ENCODE results near the gene ZNF841. TPM values are rescaled to one million over a fixed set of nuclear protein-coding genes. Genes with fewer than 3 reads are reported as not detected.
"Not testable (repeated sequence)": the region's sequence is repeated elsewhere in the genome, so short reads cannot be mapped to it uniquely, and the experiment has no call there.

The ZNF841 gene
- total RNA-seq, 1 experiment from 2014 or later = 10.8 TPM

DNA sequence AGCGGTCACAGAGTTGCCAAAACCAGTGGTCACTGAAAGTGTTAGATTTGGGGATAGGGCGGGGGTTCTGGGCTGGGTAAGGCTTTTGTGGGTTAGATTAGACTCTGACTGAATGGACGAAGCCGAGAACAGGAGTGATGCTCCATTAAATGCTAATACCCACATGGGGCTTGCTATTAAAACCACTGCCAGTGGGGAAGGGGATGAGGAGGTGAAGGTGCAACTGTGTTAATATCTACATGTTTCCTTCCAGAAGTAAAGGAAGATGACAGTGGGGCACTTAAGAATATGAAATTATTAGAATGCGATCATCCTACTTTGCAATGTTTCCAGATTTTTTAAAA, 66.8 kb downstream of the ZNF841 start:
- H3K36me3 ChIP-seq (ENCODE audit: control insufficient read depth, insufficient read depth, low read length) = peaks cover 3% of the 10 kb centered on the region; the same call in 1 of the 2 replicates
- ATAC-seq (peak; percentile 52), DNase-seq (ENCODE audit: low read depth, low spot score) (no peak)
- H3K9me3 ChIP-seq (ENCODE audit: control insufficient read depth, insufficient read depth, low read depth, low read length) = peaks cover 44% of the 10 kb centered on the region; the same call in 1 of the 2 replicates
- TF ChIP-seq TCF7L2 (IDR thresholded peaks at IDR 0.05; ENCODE audit: low read depth, low read length) (no peak), SIN3A (IDR thresholded peaks at IDR 0.05; ENCODE audit: borderline replicate concordance, insufficient read depth, low read depth, low read length) (no peak), POLR2AphosphoS5 (IDR thresholded peaks at IDR 0.05; ENCODE audit: low read depth, low read length) (no peak)
- TF ChIP-seq, protein P1, sequence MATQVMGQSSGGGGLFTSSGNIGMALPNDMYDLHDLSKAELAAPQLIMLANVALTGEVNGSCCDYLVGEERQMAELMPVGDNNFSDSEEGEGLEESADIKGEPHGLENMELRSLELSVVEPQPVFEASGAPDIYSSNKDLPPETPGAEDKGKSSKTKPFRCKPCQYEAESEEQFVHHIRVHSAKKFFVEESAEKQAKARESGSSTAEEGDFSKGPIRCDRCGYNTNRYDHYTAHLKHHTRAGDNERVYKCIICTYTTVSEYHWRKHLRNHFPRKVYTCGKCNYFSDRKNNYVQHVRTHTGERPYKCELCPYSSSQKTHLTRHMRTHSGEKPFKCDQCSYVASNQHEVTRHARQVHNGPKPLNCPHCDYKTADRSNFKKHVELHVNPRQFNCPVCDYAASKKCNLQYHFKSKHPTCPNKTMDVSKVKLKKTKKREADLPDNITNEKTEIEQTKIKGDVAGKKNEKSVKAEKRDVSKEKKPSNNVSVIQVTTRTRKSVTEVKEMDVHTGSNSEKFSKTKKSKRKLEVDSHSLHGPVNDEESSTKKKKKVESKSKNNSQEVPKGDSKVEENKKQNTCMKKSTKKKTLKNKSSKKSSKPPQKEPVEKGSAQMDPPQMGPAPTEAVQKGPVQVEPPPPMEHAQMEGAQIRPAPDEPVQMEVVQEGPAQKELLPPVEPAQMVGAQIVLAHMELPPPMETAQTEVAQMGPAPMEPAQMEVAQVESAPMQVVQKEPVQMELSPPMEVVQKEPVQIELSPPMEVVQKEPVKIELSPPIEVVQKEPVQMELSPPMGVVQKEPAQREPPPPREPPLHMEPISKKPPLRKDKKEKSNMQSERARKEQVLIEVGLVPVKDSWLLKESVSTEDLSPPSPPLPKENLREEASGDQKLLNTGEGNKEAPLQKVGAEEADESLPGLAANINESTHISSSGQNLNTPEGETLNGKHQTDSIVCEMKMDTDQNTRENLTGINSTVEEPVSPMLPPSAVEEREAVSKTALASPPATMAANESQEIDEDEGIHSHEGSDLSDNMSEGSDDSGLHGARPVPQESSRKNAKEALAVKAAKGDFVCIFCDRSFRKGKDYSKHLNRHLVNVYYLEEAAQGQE (IDR thresholded peaks at IDR 0.05; ENCODE audit: insufficient read depth in 1 of 2, low read depth in 2 of 2, low read length in 1 of 2) = no peak
- TF ChIP-seq, protein P2, sequence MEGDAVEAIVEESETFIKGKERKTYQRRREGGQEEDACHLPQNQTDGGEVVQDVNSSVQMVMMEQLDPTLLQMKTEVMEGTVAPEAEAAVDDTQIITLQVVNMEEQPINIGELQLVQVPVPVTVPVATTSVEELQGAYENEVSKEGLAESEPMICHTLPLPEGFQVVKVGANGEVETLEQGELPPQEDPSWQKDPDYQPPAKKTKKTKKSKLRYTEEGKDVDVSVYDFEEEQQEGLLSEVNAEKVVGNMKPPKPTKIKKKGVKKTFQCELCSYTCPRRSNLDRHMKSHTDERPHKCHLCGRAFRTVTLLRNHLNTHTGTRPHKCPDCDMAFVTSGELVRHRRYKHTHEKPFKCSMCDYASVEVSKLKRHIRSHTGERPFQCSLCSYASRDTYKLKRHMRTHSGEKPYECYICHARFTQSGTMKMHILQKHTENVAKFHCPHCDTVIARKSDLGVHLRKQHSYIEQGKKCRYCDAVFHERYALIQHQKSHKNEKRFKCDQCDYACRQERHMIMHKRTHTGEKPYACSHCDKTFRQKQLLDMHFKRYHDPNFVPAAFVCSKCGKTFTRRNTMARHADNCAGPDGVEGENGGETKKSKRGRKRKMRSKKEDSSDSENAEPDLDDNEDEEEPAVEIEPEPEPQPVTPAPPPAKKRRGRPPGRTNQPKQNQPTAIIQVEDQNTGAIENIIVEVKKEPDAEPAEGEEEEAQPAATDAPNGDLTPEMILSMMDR (IDR thresholded peaks at IDR 0.05) = no peak
- ChIA-PET POLR2A (no interaction called here), CTCF (no interaction called here)
- H3K27me3 ChIP-seq (ENCODE audit: control insufficient read depth, insufficient read depth, low read length) = no peaks in the 10 kb centered on the region
- H3K4me3 ChIP-seq (ENCODE audit: low read depth in 2 of 2, low read length in 2 of 2) = peak overlapping the region; percentile 82 to 93
- TSS peak; percentile 88 for BruUV-seq (replicated peaks)
- H3K27ac ChIP-seq (ENCODE audit: low read length) = peak overlapping the region; percentile 88
- H3K4me1 ChIP-seq (ENCODE audit: control insufficient read depth, insufficient read depth, low read length) = no peaks in the 10 kb centered on the region
- intact Hi-C loops (cut with micrococcal nuclease; ENCODE audit: unreplicated experiment) (no loop called here), in situ Hi-C loops (cut with HindIII; ENCODE audit: low pct_unique_long_range_greater_than_20kb, low sequenced_read_pairs) (no loop called here)

DNA sequence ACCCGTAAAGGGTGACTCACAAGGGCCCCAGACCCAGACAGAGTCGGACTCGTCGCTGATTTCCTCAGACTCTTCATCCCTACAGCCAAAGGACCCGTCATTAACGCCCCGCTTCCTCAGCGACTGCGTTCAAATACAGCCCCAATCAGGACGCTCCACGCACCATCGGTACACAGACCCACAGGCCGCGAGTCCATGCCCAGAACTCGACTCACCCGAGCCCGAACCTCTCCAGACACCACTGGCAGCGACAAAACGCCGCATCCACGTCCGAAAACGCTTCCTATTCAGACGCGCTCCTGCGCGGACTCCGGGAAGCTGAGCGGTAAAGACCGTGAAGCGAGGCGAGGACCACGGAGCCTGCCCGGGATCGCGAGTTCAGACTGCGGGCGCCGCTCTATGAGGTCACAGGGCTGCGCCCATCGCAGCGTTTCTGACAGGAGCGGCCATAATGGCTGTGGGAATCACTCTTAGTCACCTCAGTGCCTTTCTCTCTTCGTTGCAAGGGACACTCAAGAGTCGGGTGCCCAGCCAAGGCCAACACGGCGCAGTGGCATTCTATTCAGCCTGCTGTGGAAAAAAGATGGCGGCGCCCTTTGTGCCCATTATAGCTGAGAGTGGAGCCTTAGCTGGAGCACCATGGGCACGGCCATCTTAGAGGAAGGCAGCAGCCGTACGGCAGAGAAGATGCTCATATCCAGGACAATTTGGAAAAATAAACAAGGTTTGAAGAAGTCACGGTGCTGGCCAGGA, 67.4 kb downstream of the ZNF841 start, which contains the start of gene ZNF614:
Gene ZNF614 (minus strand): TSS at position 353 of the 753 bp plus-strand sequence. CDS start 2,634 bp downstream, outside the sequence.
- ATAC-seq (peak; percentile 98), DNase-seq (ENCODE audit: low read depth, low spot score) (peak; percentile 43)
- ChIA-PET POLR2A (no interaction called here), CTCF (no interaction called here)
- Histone ChIP-seq H3K9me3 (ENCODE audit: control insufficient read depth, insufficient read depth, low read depth, low read length) (peaks cover 40% of the 10 kb centered on the region; the same call in 1 of the 2 replicates), H3K4me1 (ENCODE audit: control insufficient read depth, insufficient read depth, low read length) (no peaks in the 10 kb centered on the region), H3K4me3 (ENCODE audit: low read depth in 2 of 2, low read length in 2 of 2) (peak within 1 kb of the TSS; percentile 82 to 93), H3K27ac (ENCODE audit: low read length) (peak within 1 kb of the TSS; percentile 88), H3K27me3 (ENCODE audit: control insufficient read depth, insufficient read depth, low read length) (no peaks in the 10 kb centered on the region), H3K36me3 (ENCODE audit: control insufficient read depth, insufficient read depth, low read length) (peaks cover 3% of the 10 kb centered on the region; the same call in 1 of the 2 replicates)
- TF ChIP-seq, protein P2 (IDR thresholded peaks at IDR 0.05) = no peak
- TF ChIP-seq TCF7L2 (IDR thresholded peaks at IDR 0.05; ENCODE audit: low read depth, low read length) = peak; percentile 63
- peak; percentile 74; the same call in 1 of the 2 replicates for TF ChIP-seq SIN3A (IDR thresholded peaks at IDR 0.05; ENCODE audit: borderline replicate concordance, insufficient read depth, low read depth, low read length)
- peak; percentile 76; the same call in 1 of the 2 replicates for TF ChIP-seq POLR2AphosphoS5 (IDR thresholded peaks at IDR 0.05; ENCODE audit: low read depth, low read length)
- TF ChIP-seq, protein P1 (IDR thresholded peaks at IDR 0.05; ENCODE audit: insufficient read depth in 1 of 2, low read depth in 2 of 2, low read length in 1 of 2) = no peak
- in situ Hi-C loops (cut with HindIII; ENCODE audit: low pct_unique_long_range_greater_than_20kb, low sequenced_read_pairs) (no loop called here), intact Hi-C loops (cut with micrococcal nuclease; ENCODE audit: unreplicated experiment) (no loop called here)
- no TSS peak for BruUV-seq (replicated peaks)

DNA sequence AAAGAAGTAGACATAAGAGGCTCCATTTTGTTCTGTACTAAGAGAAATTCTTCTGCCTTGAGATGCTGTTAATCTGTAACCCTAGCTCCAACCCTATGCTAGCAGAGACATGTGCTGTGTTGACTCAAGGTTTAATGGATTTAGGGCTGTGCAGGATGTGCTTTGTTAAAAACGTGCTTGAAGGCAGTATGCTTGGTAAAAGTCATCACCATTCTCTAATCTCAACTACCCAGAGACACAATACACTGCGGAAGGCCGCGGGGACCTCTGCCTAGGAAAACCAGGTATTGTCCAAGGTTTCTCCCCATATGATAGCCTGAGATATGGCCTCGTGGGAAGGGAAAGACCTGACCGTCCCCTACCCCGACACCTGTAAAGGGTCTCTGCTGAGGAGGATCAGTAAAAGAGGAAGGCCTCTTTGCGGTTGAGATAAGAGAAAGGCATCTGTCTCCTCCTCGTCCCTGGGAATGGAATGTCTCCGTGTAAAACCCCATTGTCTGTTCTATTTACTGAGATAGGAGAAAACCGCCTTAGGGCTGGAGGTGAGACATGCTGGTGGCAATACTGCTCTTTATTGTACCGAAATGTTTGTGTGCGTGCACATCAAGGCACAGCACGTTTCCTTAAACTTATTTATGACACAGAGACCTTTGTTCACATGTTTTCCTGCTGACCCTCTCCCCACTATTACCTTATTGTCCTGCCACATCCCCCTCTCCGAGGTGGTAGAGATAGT, 69.1 kb downstream of the ZNF841 start:
- BruUV-seq (replicated peaks); H3K27me3 ChIP-seq (ENCODE audit: control insufficient read depth, insufficient read depth, low read length); in situ Hi-C loops (cut with HindIII; ENCODE audit: low pct_unique_long_range_greater_than_20kb, low sequenced_read_pairs); H3K4me1 ChIP-seq (ENCODE audit: control insufficient read depth, insufficient read depth, low read length); DNase-seq (ENCODE audit: low read depth, low spot score); ATAC-seq; H3K36me3 ChIP-seq (ENCODE audit: control insufficient read depth, insufficient read depth, low read length); POLR2A ChIA-PET; CTCF ChIA-PET; intact Hi-C loops (cut with micrococcal nuclease; ENCODE audit: unreplicated experiment); H3K4me3 ChIP-seq (ENCODE audit: low read depth in 2 of 2, low read length in 2 of 2); H3K27ac ChIP-seq (ENCODE audit: low read length): not testable (repeated sequence)
- peaks cover 37% of the 10 kb centered on the region; the same call in 1 of the 2 replicates for H3K9me3 ChIP-seq (ENCODE audit: control insufficient read depth, insufficient read depth, low read depth, low read length)
